Kidney (tissue), 14 donors: ENCODE data around the gene SLC7A9. TPM values are rescaled to one million over a fixed set of nuclear protein-coding genes. Genes with fewer than 3 reads are reported as not detected.

Source experiments
- DNase-seq, 5 donors: peaks; one replicate each; pipeline ENCODE4 v3.0.0-alpha.2; 2013 to 2020
- FAIRE-seq: peaks from 2 replicates; lab custom pipeline; 2012; peaks lifted over from hg19 to GRCh38; lab: Jason Lieb, UNC
- H3K27ac ChIP-seq, 2 donors: one replicate each; pipeline ENCODE4 v1.7.0; 2013; ENCODE audit warnings: low read depth in 2 of 2, low read length in 2 of 2, inconsistent platforms in 1 of 2
- H3K27me3 ChIP-seq: one replicate; pipeline ENCODE4 v1.7.1; 2013; ENCODE audit warnings: low read length, inconsistent platforms; ENCODE audit not compliant: control insufficient read depth, insufficient read depth
- H3K36me3 ChIP-seq, 3 donors: one replicate each; pipeline versions ENCODE4 v1.7.0 to v1.7.1; 2013; ENCODE audit warnings: low read length in 3 of 3, control low read depth in 1 of 3, inconsistent platforms in 1 of 3; ENCODE audit not compliant: insufficient read depth in 3 of 3, control insufficient read depth in 2 of 3
- H3K4me1 ChIP-seq, 3 donors: one replicate each; pipeline versions ENCODE4 v1.7.0 to v1.7.1; 2013; ENCODE audit warnings: low read length in 3 of 3, inconsistent platforms in 1 of 3, low read depth in 1 of 3; ENCODE audit not compliant: control insufficient read depth in 2 of 3, insufficient read depth in 2 of 3
- H3K4me3 ChIP-seq, 3 donors: one replicate each; pipeline versions ENCODE4 v1.7.0 to v1.8.1; 2013; ENCODE audit warnings: low read length in 3 of 3, control low read depth in 1 of 3, inconsistent platforms in 1 of 3
- H3K9ac ChIP-seq, 3 donors: one replicate each; pipeline versions ENCODE4 v1.7.0 to v1.7.1; 2013; ENCODE audit warnings: low read length in 3 of 3, control low read depth in 1 of 3, inconsistent platforms in 1 of 3
- H3K9me3 ChIP-seq, 3 donors: one replicate each; pipeline versions ENCODE4 v1.7.0 to v1.7.1; 2013; ENCODE audit warnings: low read length in 3 of 3, control low read depth in 1 of 3, inconsistent platforms in 1 of 3; ENCODE audit not compliant: control insufficient read depth in 2 of 3, insufficient read depth in 1 of 3
- intact Hi-C: fragments of 100-400 bp; cut with DNase I; formaldehyde crosslinking; loops from one replicate; pipeline ENCODE4 v1.11.1; 2022
- polyA plus RNA-seq: library from polyadenylated mRNA; stranded (reverse); fragments of 350-450 nt; fragmentation: Illumina TruSeq; extraction: RNeasy Lipid Tissue Mini Kit (QIAGEN cat#74804); gene quantifications from one replicate; pipeline ENCODE4 v1.2.3, GENCODE V29; 2014; ENCODE audit warnings: low read depth, low replicate concordance; ENCODE audit not compliant: insufficient read depth
- total RNA-seq: library from RNA; stranded (reverse); fragmentation: NEBNext Ultra II Directional; extraction: Animal tissue kit (Norgen Biotek cat#: 25700); gene quantifications from one replicate; pipeline ENCODE4 v1.2.1, GENCODE V29; 2021
- TF ChIP-seq, protein P1 (sequence below): IDR thresholded peaks from 3 replicates; pipeline ENCODE4 v1.5.1; 2012; ENCODE audit warnings: mild to moderate bottlenecking, moderate library complexity, borderline replicate concordance; ENCODE audit not compliant: insufficient read depth; ENCODE audit errors: extremely low read depth
- donor health status: control.
- donor health status: control.
- donor health status: control.
- donor health status: control.
- donor health status: control.
- donor health status: DM: yes; HTN: yes; CAD: no.
- donor health status: Normal renal cell carcinoma (clear cell type).

SLC7A9 gene
- total and polyA plus RNA-seq, 2 donors from 2014 or later: 2.6 to 40.0 TPM

DNA sequence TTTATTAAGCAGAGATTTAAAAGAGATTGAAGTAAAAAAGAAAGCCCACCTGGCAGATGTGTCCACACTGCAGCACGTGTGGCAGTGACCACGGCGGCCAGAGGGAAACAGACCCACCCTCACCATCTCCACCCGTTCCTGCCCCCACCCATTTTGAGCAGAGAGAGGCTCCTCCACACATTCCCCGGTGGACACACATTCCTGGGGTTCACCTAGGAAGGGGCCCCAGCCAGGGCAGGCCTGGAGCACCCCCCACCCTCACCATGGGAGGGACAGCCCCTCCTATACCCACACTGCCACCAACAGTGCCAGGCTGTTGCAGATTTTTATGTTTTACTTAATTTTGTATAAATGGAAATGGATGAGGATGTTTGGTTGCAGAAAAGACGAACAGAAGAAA is 54.9 kb downstream of the SLC7A9 start:
- DNase-seq (no peak), FAIRE-seq (no peak)
- Histone ChIP-seq H3K27ac (no peak overlapping the region), H3K4me1 (no peaks in the 10 kb centered on the region), H3K9me3 (no peaks in the 10 kb centered on the region), H3K9ac (no peak overlapping the region), H3K36me3 (no peaks in the 10 kb centered on the region), H3K4me3 (no peak overlapping the region), H3K27me3 (no peaks in the 10 kb centered on the region)
- TF ChIP-seq, protein P1, sequence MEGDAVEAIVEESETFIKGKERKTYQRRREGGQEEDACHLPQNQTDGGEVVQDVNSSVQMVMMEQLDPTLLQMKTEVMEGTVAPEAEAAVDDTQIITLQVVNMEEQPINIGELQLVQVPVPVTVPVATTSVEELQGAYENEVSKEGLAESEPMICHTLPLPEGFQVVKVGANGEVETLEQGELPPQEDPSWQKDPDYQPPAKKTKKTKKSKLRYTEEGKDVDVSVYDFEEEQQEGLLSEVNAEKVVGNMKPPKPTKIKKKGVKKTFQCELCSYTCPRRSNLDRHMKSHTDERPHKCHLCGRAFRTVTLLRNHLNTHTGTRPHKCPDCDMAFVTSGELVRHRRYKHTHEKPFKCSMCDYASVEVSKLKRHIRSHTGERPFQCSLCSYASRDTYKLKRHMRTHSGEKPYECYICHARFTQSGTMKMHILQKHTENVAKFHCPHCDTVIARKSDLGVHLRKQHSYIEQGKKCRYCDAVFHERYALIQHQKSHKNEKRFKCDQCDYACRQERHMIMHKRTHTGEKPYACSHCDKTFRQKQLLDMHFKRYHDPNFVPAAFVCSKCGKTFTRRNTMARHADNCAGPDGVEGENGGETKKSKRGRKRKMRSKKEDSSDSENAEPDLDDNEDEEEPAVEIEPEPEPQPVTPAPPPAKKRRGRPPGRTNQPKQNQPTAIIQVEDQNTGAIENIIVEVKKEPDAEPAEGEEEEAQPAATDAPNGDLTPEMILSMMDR: no peak
- intact Hi-C loops: no loop called here

DNA sequence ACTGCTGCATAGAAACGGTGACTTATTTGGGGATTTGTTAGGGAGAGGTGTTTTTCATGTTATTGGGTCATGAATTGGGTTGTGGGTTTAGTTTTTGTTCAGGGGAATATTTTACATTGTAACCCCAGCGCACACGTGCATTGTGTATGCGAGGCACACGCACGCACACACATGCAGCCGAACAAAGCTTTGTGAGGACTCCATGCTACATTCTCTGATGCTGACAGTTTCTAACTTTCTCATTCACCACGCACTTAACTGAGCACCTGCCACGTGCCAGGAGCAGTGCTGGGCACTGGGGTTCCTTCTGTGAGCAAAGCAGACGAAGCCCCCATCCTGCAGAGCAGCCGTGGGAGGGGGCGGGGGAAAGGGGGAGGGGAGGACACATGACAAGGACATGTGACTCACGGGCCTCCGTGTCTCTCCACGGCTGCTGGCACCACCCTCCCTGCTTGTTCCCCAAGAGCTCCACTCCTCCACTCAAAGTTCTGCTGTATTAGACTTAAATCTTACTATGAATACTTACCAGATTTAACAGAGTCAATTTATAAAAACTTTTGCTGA is 55.6 kb downstream of the SLC7A9 start:
- TF ChIP-seq, protein P1: no peak
- DNase-seq (no peak), FAIRE-seq (no peak)
- Histone ChIP-seq H3K4me1 (no peaks in the 10 kb centered on the region), H3K36me3 (no peaks in the 10 kb centered on the region), H3K9me3 (no peaks in the 10 kb centered on the region), H3K27ac (no peak overlapping the region), H3K9ac (no peak overlapping the region), H3K4me3 (no peak overlapping the region), H3K27me3 (no peaks in the 10 kb centered on the region)
- intact Hi-C loops: no loop called here

DNA sequence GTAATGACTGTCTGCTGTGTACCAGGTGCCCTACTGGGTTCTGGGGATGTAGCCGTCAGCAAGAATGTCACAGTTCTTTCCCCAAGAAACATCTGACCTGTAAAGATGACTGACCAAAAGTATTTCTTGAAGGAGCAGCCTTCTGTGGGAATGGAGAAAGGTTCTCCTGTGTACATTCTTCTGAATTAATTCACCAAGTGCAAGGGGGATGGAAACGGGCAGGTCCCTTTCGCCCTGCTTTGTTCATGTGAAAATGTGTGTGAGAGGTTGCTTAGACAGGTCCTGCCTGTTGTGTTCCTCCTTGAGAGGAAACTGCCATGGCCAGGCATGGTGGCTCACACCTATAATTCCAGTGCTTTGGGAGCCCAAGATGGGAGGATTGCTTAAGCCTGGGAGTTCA is 57.0 kb downstream of the SLC7A9 start:
- H3K4me1 ChIP-seq: no peaks in the 10 kb centered on the region
- TF ChIP-seq, protein P1: no peak
- H3K9me3 ChIP-seq: no peaks in the 10 kb centered on the region
- intact Hi-C loops: no loop called here
- H3K36me3 ChIP-seq: no peaks in the 10 kb centered on the region
- FAIRE-seq (no peak), DNase-seq (no peak)
- no peak overlapping the region for H3K4me3 ChIP-seq
- H3K9ac ChIP-seq: no peak overlapping the region
- H3K27ac ChIP-seq: no peak overlapping the region
- no peaks in the 10 kb centered on the region for H3K27me3 ChIP-seq

DNA sequence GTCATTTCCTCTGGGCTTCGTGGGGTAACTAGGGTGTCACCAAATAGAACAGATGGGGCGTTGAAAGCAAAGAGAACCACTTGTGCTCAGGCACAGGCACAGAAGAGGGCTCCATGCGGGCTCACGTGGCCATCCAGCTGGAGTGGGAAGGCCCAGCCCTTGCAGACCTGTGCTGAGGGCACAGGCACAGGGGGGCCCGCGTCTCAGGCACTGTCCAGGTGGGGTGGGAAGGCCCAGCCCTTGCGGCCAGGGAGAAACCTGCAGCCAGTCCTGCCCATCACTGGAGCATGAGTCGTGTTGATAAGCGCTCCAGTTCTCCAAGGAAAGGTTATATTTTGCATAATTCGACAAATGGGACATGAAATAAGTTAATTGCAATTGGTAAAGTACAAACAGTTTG is 57.5 kb downstream of the SLC7A9 start:
- Histone ChIP-seq H3K4me1 (no peaks in the 10 kb centered on the region), H3K27ac (no peak overlapping the region), H3K36me3 (no peaks in the 10 kb centered on the region), H3K9me3 (no peaks in the 10 kb centered on the region), H3K9ac (no peak overlapping the region), H3K4me3 (no peak overlapping the region), H3K27me3 (no peaks in the 10 kb centered on the region)
- TF ChIP-seq, protein P1: no peak
- FAIRE-seq: no peak
- intact Hi-C loops: no loop called here
- no peak for DNase-seq
